Measurements from ENCODE around the gene RALGPS1. TPM values are rescaled to one million over a fixed set of nuclear protein-coding genes. Genes with fewer than 3 reads are reported as not detected.
A peak's percentile ranks its signal among the peaks of the same experiment; 100 is the strongest.

RALGPS1 gene
- total RNA-seq, 1 experiment from 2014 or later: 8.2 TPM

DNA sequence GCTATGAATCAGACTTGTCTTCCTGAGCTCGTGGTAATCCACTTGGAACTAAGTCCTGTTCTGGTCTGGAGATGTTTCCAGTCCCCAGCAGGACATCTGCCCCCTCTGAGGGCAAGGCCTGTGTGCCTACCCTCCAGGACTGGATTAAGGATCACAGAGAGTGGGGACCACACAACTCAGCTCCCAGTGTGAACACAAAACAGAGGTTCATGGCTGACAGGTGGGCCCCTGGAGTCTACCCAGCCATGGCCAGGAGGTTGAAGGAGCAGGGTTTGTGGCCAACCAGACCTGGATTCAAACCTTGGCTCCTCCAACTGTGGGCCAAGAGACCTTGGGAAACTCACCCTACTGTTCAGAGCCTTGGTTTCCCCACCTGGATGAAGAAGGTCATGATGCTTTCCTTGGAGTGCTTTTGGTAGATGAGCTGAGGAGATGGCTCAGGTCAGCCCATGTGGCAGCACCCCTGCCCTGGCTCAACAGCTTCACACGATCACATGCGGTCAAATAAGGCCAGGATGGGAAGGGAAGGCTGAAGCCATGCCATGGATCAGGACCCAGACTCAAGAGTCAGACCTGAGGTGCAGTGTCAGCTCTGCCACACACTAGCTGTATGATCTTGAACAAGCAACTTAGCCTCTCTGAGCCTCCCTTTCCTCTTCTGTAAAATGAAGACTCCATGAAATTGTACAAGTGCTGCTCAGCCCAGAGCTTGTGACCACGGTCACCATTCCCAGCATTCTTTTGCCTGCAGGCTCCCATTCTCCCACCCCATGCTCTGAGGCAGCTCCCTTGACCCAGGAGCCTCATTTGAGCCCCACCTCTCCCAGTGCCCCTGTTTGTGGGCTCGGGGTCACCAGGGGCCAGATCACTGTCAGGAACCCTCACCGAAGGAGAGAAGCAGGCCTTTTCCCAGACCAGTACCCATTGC, 235.1 kb downstream of the RALGPS1 start:
- Histone ChIP-seq H3K9me2 (replicated peaks; ENCODE audit: insufficient read depth, low read length) (no peaks in the 10 kb centered on the region), H3K79me2 (ENCODE audit: low read length) (no peaks in the 10 kb centered on the region), H3K36me3 (ENCODE audit: insufficient read depth, low read length) (no peaks in the 10 kb centered on the region), H3K9me3 (ENCODE audit: low read length) (no peaks in the 10 kb centered on the region), H3K9ac (ENCODE audit: low read length) (no peak overlapping the region), H3K4me3 (ENCODE audit: low read length) (no peak overlapping the region), H3K4me1 (ENCODE audit: low read length) (peaks cover 7% of the 10 kb centered on the region), H4K20me1 (ENCODE audit: insufficient read depth, low read depth, low read length) (0 out of 2 replicates have a peak, but pooled peaks cover 12% of the 10 kb centered on the region), H3K27me3 (ENCODE audit: low read length) (no peaks in the 10 kb centered on the region), H3K4me2 (ENCODE audit: low read depth, low read length, poor library complexity, severe bottlenecking) (no peak overlapping the region), H2AFZ (ENCODE audit: low read length) (no peak overlapping the region), H3K27ac (ENCODE audit: low read length) (no peak overlapping the region)
- no peak for DNase-seq

DNA sequence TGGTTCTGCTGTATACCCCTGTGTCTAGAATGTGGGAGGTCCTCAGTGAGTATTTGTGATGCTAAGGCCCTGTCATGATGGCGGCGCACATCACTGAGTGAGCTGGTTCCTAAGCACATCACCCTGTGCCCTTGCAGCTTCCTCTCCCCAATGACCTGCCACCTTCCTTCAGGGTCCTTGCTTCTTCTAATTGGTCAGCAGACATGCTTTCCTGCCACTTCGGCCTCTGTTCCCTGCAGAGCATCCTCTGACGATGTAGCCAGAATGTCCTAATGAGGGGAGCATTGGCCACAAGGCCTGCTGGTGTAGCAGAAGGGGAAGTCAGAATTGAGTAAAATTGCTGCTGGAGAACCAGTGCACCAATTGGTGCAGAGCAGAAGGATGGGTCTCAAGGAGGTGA, 238.9 kb downstream of the RALGPS1 start:
- DNase-seq: no peak
- Histone ChIP-seq H3K4me3 (ENCODE audit: low read length) (no peak overlapping the region), H3K4me1 (ENCODE audit: low read length) (peaks cover 9% of the 10 kb centered on the region)

DNA sequence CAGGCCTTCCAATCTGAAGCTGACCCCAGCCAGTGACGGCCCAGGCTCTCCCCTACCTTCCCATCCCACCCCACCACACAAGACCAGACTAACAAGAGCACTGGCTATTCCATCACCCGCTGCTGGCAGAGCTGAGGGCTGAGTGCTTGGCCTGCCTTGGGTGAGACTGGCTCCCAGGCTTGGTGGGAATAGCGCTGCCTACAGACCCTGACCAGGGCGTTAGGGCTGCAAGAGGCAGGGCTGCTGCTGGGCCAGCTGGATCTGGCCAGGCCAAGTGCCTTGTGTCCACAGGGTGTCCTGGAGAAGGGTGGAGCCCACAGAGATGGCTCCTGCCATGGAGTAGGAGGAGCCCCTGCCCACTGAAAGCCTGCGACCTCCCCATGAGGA, 239.4 kb downstream of the RALGPS1 start:
- Histone ChIP-seq H3K36me3 (ENCODE audit: insufficient read depth, low read length) (no peaks in the 10 kb centered on the region), H3K4me2 (ENCODE audit: low read depth, low read length, poor library complexity, severe bottlenecking) (no peak overlapping the region), H2AFZ (ENCODE audit: low read length) (no peak overlapping the region), H3K27me3 (ENCODE audit: low read length) (no peaks in the 10 kb centered on the region), H3K27ac (ENCODE audit: low read length) (no peak overlapping the region), H4K20me1 (ENCODE audit: insufficient read depth, low read depth, low read length) (0 out of 2 replicates have a peak, but pooled peaks cover 14% of the 10 kb centered on the region), H3K9me2 (replicated peaks; ENCODE audit: insufficient read depth, low read length) (no peaks in the 10 kb centered on the region), H3K4me3 (ENCODE audit: low read length) (no peak overlapping the region), H3K4me1 (ENCODE audit: low read length) (peaks cover 9% of the 10 kb centered on the region), H3K9me3 (ENCODE audit: low read length) (no peaks in the 10 kb centered on the region), H3K9ac (ENCODE audit: low read length) (no peak overlapping the region), H3K79me2 (ENCODE audit: low read length) (no peaks in the 10 kb centered on the region)
- DNase-seq: no peak

More for the DNA sequence above, 238.9 kb downstream of the RALGPS1 start:
- no peaks in the 10 kb centered on the region for H3K79me2 ChIP-seq (ENCODE audit: low read length)
- no peak overlapping the region for H3K27ac ChIP-seq (ENCODE audit: low read length)
- H4K20me1 ChIP-seq (ENCODE audit: insufficient read depth, low read depth, low read length): 0 out of 2 replicates have a peak, but pooled peaks cover 18% of the 10 kb centered on the region
- H3K9me2 ChIP-seq (replicated peaks; ENCODE audit: insufficient read depth, low read length): no peaks in the 10 kb centered on the region
- no peak overlapping the region for H2AFZ ChIP-seq (ENCODE audit: low read length)
- H3K9ac ChIP-seq (ENCODE audit: low read length): no peak overlapping the region
- no peaks in the 10 kb centered on the region for H3K36me3 ChIP-seq (ENCODE audit: insufficient read depth, low read length)
- no peak overlapping the region for H3K4me2 ChIP-seq (ENCODE audit: low read depth, low read length, poor library complexity, severe bottlenecking)
- H3K27me3 ChIP-seq (ENCODE audit: low read length): no peaks in the 10 kb centered on the region
- no peaks in the 10 kb centered on the region for H3K9me3 ChIP-seq (ENCODE audit: low read length)

DNA sequence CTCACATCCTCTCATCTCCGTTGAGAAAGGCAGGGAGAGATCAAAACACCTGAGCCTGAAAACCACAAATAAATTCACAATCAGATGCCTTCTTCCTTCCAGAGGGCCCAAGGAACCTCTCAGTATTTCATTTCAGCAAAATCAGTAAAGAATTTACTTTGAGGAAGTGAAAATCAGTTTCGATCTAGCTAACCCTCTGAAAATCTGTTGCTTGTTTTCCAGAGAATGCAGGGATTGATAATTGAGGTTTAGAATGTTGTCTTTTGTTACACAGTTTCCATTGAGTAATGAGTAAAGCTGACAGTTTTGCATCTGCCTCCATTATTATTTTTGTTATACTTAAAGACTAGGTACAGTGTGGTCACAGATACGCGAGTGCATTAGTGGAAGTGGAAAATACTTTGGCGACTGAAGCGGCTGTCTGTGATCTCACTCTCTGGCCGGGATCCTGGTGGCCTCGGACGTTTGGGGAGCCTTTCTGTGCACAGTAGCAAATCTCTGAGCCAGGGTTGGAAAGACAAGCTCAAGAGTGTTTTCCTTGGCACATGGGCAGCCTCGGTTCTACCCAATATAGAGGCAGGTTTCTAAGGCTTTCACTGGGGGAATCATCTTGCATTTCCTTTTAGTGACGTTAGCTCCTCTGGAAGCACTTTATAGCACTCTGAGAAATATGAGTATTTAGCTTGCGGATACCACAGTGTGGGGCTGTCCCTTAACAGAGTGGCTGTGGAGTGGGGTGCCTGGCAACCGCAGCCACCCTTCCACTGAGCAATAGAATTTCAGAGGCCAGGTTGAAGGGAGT, 240.0 kb downstream of the RALGPS1 start:
- Histone ChIP-seq H4K20me1 (ENCODE audit: insufficient read depth, low read depth, low read length) (0 out of 2 replicates have a peak, but pooled peaks cover 14% of the 10 kb centered on the region), H3K36me3 (ENCODE audit: insufficient read depth, low read length) (no peaks in the 10 kb centered on the region), H3K27ac (ENCODE audit: low read length) (no peak overlapping the region), H3K4me1 (ENCODE audit: low read length) (peaks cover 9% of the 10 kb centered on the region), H3K9ac (ENCODE audit: low read length) (no peak overlapping the region), H3K9me2 (replicated peaks; ENCODE audit: insufficient read depth, low read length) (no peaks in the 10 kb centered on the region), H2AFZ (ENCODE audit: low read length) (no peak overlapping the region), H3K4me3 (ENCODE audit: low read length) (no peak overlapping the region), H3K27me3 (ENCODE audit: low read length) (no peaks in the 10 kb centered on the region), H3K4me2 (ENCODE audit: low read depth, low read length, poor library complexity, severe bottlenecking) (peak overlapping the region; percentile 0), H3K79me2 (ENCODE audit: low read length) (no peaks in the 10 kb centered on the region), H3K9me3 (ENCODE audit: low read length) (no peaks in the 10 kb centered on the region)
- DNase-seq: no peak

DNA sequence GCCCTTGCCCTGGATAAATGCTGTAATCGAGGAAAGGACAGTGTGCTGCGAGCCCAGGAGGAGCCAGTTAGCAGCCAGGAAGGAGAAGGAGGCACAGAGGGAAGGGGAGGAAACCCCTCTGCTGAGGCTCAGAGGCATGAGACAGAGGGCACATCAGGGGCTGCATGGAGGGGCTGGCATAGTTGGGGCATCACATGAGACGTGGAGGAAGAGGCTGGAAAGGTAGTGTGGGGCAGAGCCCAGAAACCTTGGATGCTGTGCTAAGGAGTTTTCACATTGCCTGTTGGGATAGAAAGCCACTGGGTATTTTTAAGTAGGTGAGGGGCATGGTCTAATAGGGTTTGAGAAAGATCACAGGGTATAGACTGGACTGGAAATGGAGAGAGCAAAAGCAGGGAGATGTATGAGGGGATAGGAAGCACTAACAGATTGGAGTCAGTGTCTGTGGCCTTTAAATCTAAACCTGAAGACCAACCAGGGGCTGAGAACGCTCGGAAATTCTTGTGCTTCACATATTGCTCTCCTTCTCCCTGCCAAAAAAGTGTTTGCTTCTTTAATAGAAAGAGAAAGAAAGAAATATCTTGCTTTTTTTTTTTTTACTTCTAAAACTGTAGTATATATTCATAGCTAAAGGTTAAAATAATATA, 240.9 kb downstream of the RALGPS1 start:
- Histone ChIP-seq H3K4me3 (ENCODE audit: low read length) (no peak overlapping the region), H3K9ac (ENCODE audit: low read length) (no peak overlapping the region), H2AFZ (ENCODE audit: low read length) (no peak overlapping the region), H3K79me2 (ENCODE audit: low read length) (no peaks in the 10 kb centered on the region), H4K20me1 (ENCODE audit: insufficient read depth, low read depth, low read length) (0 out of 2 replicates have a peak, but pooled peaks cover 14% of the 10 kb centered on the region), H3K4me2 (ENCODE audit: low read depth, low read length, poor library complexity, severe bottlenecking) (no peak overlapping the region), H3K27me3 (ENCODE audit: low read length) (no peaks in the 10 kb centered on the region), H3K4me1 (ENCODE audit: low read length) (peaks cover 9% of the 10 kb centered on the region), H3K9me3 (ENCODE audit: low read length) (no peaks in the 10 kb centered on the region), H3K9me2 (replicated peaks; ENCODE audit: insufficient read depth, low read length) (no peaks in the 10 kb centered on the region), H3K36me3 (ENCODE audit: insufficient read depth, low read length) (no peaks in the 10 kb centered on the region), H3K27ac (ENCODE audit: low read length) (no peak overlapping the region)
- DNase-seq: no peak

DNA sequence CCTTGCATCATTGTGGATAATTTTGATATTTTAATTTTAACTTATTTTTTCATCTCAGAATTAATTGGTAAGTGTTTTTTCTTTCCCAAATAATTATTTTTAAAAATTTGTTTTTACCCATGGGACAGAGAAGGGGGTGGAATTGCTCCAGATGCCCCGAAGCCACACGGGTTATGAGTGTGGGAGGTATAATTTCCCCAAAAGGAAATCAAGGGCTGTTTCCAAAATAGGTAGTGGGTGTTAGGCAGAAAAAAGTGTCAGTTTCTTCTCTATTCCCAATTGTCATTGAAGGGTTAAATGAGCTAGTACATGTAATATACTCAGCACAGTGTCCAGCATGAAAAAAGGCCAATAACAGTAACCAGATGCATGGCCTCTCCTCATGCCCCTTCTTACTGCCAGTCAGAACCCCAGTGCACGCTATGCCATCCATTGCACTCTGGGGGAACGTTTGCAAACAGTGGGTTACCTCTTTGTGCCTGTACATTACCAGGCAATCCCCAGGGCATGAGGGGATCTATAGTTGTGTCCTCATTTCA, 244.3 kb downstream of the RALGPS1 start:
- peaks cover 9% of the 10 kb centered on the region for H3K4me1 ChIP-seq (ENCODE audit: low read length)
- peaks cover 10% of the 10 kb centered on the region; the same call in 1 of the 2 replicates for H4K20me1 ChIP-seq (ENCODE audit: insufficient read depth, low read depth, low read length)
- no peak overlapping the region for H2AFZ ChIP-seq (ENCODE audit: low read length)
- no peaks in the 10 kb centered on the region for H3K36me3 ChIP-seq (ENCODE audit: insufficient read depth, low read length)
- no peak for DNase-seq
- H3K4me3 ChIP-seq (ENCODE audit: low read length): no peak overlapping the region
- no peaks in the 10 kb centered on the region for H3K9me2 ChIP-seq (replicated peaks; ENCODE audit: insufficient read depth, low read length)
- H3K27ac ChIP-seq (ENCODE audit: low read length): no peak overlapping the region
- no peaks in the 10 kb centered on the region for H3K9me3 ChIP-seq (ENCODE audit: low read length)
- H3K9ac ChIP-seq (ENCODE audit: low read length): no peak overlapping the region
- no peaks in the 10 kb centered on the region for H3K27me3 ChIP-seq (ENCODE audit: low read length)
- H3K79me2 ChIP-seq (ENCODE audit: low read length): no peaks in the 10 kb centered on the region
- no peak overlapping the region for H3K4me2 ChIP-seq (ENCODE audit: low read depth, low read length, poor library complexity, severe bottlenecking)

DNA sequence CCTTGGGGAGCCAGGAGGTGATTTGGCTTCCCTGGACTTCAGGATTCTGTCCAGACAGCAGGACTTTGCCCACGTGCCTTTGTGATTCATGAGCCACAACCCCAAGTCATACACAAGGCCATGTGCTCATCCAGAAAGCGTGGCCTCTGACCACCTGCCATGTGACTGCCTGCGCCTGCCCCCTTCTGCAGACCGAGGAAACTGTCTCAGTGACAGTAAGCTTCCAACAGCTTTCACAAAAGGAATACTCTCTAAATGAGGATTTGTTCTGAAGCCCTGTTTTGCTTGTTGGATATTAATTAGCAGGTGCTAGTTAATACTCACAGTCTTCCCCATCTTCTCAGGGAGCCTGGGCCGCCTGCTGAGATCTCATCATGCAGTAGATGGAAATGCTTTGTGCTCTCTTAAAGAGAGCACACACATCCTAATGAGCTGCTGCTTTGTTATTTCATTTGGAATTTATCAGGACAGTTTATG, 244.8 kb downstream of the RALGPS1 start:
- H3K9me2 ChIP-seq (replicated peaks; ENCODE audit: insufficient read depth, low read length): no peaks in the 10 kb centered on the region
- H3K27me3 ChIP-seq (ENCODE audit: low read length): no peaks in the 10 kb centered on the region
- H3K4me3 ChIP-seq (ENCODE audit: low read length): no peak overlapping the region
- no peak overlapping the region for H3K9ac ChIP-seq (ENCODE audit: low read length)
- H3K4me1 ChIP-seq (ENCODE audit: low read length): peaks cover 5% of the 10 kb centered on the region
- H3K4me2 ChIP-seq (ENCODE audit: low read depth, low read length, poor library complexity, severe bottlenecking): no peak overlapping the region
- H3K36me3 ChIP-seq (ENCODE audit: insufficient read depth, low read length): no peaks in the 10 kb centered on the region
- H2AFZ ChIP-seq (ENCODE audit: low read length): no peak overlapping the region
- no peak overlapping the region for H3K27ac ChIP-seq (ENCODE audit: low read length)
- no peaks in the 10 kb centered on the region for H3K9me3 ChIP-seq (ENCODE audit: low read length)
- H4K20me1 ChIP-seq (ENCODE audit: insufficient read depth, low read depth, low read length): peaks cover 5% of the 10 kb centered on the region; the same call in 1 of the 2 replicates
- peak; percentile 49 for DNase-seq
- H3K79me2 ChIP-seq (ENCODE audit: low read length): no peaks in the 10 kb centered on the region
